Tibial nerve (tissue), 4 donors: Measurements from ENCODE around the gene C1orf105. TPM values are rescaled to one million over a fixed set of nuclear protein-coding genes. Genes with fewer than 3 reads are reported as not detected.
A peak's percentile ranks its signal among the peaks of the same experiment; 100 is the strongest.

Source experiments
- DNase-seq, 2 donors: peaks; one replicate each; pipeline ENCODE4 v3.0.0-alpha.2; 2019; ENCODE audit warnings: low spot score in 2 of 2
- H3K27ac ChIP-seq, 4 donors: fragments of 200-600 bp; sonication (generic) in 3 of 4; one replicate each; pipeline ENCODE4 v1.5.1; 2017 to 2019; ENCODE audit warnings: mild to moderate bottlenecking in 1 of 4
- H3K27me3 ChIP-seq, 2 donors: fragments of 200-600 bp; sonication (generic) in 1 of 2; one replicate each; pipeline versions ENCODE4 v1.5.1 to v1.6.0; 2017 to 2019
- H3K36me3 ChIP-seq, 3 donors: fragments of 200-600 bp; sonication (generic); one replicate each; pipeline ENCODE4 v1.5.1; 2018 to 2019
- H3K4me1 ChIP-seq, 4 donors: fragments of 200-600 bp; sonication (generic) in 3 of 4; one replicate each; pipeline ENCODE4 v1.5.1; 2017 to 2019
- H3K4me3 ChIP-seq, 4 donors: fragments of 200-600 bp; sonication (generic) in 3 of 4; one replicate each; pipeline ENCODE4 v1.5.1; 2017 to 2019; ENCODE audit warnings: mild to moderate bottlenecking in 1 of 4, moderate library complexity in 1 of 4
- H3K9me3 ChIP-seq, 4 donors: fragments of 200-600 bp; sonication (generic) in 3 of 4; one replicate each; pipeline ENCODE4 v1.5.1; 2017 to 2019
- CTCF ChIP-seq, 5 experiments: fragments of 200-600 bp in 3 of 5; fragments of 450-650 bp in 2 of 5; sonication (generic) in 3 of 5; IDR thresholded peaks; one replicate each; pipeline ENCODE4 v1.5.1; 2016 to 2019; ENCODE audit warnings: antibody characterized with exemption in 5 of 5, mild to moderate bottlenecking in 3 of 5, moderate library complexity in 2 of 5
- EP300 ChIP-seq, 2 donors: sonication (generic); formaldehyde crosslinking; IDR thresholded peaks; one replicate each; pipeline ENCODE4 v1.6.1; 2017; ENCODE audit warnings: antibody characterized with exemption in 2 of 2, mild to moderate bottlenecking in 1 of 2
- POLR2A ChIP-seq, 2 donors: fragments of 450-650 bp; IDR thresholded peaks; one replicate each; pipeline ENCODE4 v1.6.1; 2017; ENCODE audit warnings: antibody characterized with exemption in 2 of 2, mild to moderate bottlenecking in 2 of 2, moderate library complexity in 2 of 2
- WGBS, 2 donors: methylation state at CpG; one replicate each; pipeline ENCODE4 v1.1.5; 2018; 5-methylcytosine and 5-hydroxymethylcytosine counted together
- total RNA-seq, 4 donors: library from RNA; depleted of rRNA; stranded (reverse); fragments of >200 nt; gene quantifications; one replicate each; pipeline ENCODE4 v1.1.0, GENCODE V29; 2016

C1orf105 gene
- total RNA-seq, 4 donors from 2014 or later = not detected

GRCh38 chr1:172421974-172422604, 1.6 kb downstream of the C1orf105 start:
- Histone ChIP-seq H3K27me3 (no peaks in the 10 kb centered on the region), H3K27ac (no peak overlapping the region), H3K36me3 (no peaks in the 10 kb centered on the region), H3K4me1 (peaks cover 0 to 5% (median 0%) of the 10 kb centered on the region in 4 donors), H3K9me3 (no peaks in the 10 kb centered on the region), H3K4me3 (no peak overlapping the region)
- TF ChIP-seq CTCF (IDR thresholded peaks at IDR 0.05) = no peak
- no peak for TF ChIP-seq EP300 (IDR thresholded peaks at IDR 0.05)
- no peak for TF ChIP-seq POLR2A (IDR thresholded peaks at IDR 0.05)
- DNase-seq = no peak
- 68 to 70% methylated on average over 5 of the region's 5 CpGs for whole genome bisulfite sequencing, 2 donors

GRCh38 chr1:172423336-172423735, 2.9 kb downstream of the C1orf105 start:
- WGBS, 2 donors = 100% methylated on average over 2 of the region's 2 CpGs
- no peaks in the 10 kb centered on the region for H3K27me3 ChIP-seq
- TF ChIP-seq CTCF (IDR thresholded peaks at IDR 0.05) (no peak), EP300 (IDR thresholded peaks at IDR 0.05) (no peak), POLR2A (IDR thresholded peaks at IDR 0.05) (no peak)
- no peak overlapping the region for H3K4me3 ChIP-seq
- no peaks in the 10 kb centered on the region for H3K9me3 ChIP-seq
- H3K27ac ChIP-seq = no peak overlapping the region
- H3K4me1 ChIP-seq = peaks cover 0 to 5% (median 0%) of the 10 kb centered on the region in 4 donors
- no peak for DNase-seq
- H3K36me3 ChIP-seq = no peaks in the 10 kb centered on the region

GRCh38 chr1:172425339-172425738, 4.9 kb downstream of the C1orf105 start:
- DNase-seq = no peak
- no peak overlapping the region for H3K27ac ChIP-seq
- H3K4me1 ChIP-seq = peaks cover 0 to 5% (median 0%) of the 10 kb centered on the region in 4 donors
- H3K27me3 ChIP-seq = no peaks in the 10 kb centered on the region
- 90 to 92% methylated on average over 3 of the region's 3 CpGs for WGBS, 2 donors
- TF ChIP-seq POLR2A (IDR thresholded peaks at IDR 0.05) (no peak), CTCF (IDR thresholded peaks at IDR 0.05) (no peak), EP300 (IDR thresholded peaks at IDR 0.05) (no peak)
- no peak overlapping the region for H3K4me3 ChIP-seq
- no peaks in the 10 kb centered on the region for H3K9me3 ChIP-seq
- no peaks in the 10 kb centered on the region for H3K36me3 ChIP-seq

GRCh38 chr1:172427191-172427590, 6.7 kb downstream of the C1orf105 start:
- Histone ChIP-seq H3K36me3 (peaks cover 0 to 8% (median 0%) of the 10 kb centered on the region in 3 donors), H3K27ac (no peak overlapping the region), H3K4me3 (no peak overlapping the region), H3K27me3 (no peaks in the 10 kb centered on the region), H3K9me3 (no peaks in the 10 kb centered on the region), H3K4me1 (peaks cover 0 to under 1% (median 0%) of the 10 kb centered on the region in 4 donors)
- 90 to 94% methylated on average over 2 of the region's 2 CpGs for WGBS, 2 donors
- TF ChIP-seq POLR2A (IDR thresholded peaks at IDR 0.05) (no peak), EP300 (IDR thresholded peaks at IDR 0.05) (no peak)
- no peak for DNase-seq

GRCh38 chr1:172429331-172430127, 9.0 kb downstream of the C1orf105 start:
- Histone ChIP-seq H3K4me1 (no peaks in the 10 kb centered on the region), H3K36me3 (peaks cover 0 to 9% (median 0%) of the 10 kb centered on the region in 3 donors), H3K9me3 (no peaks in the 10 kb centered on the region), H3K27me3 (no peaks in the 10 kb centered on the region), H3K4me3 (no peak overlapping the region), H3K27ac (no peak overlapping the region)
- peak in 1 of 2 donors; percentile 52 for DNase-seq
- WGBS, 2 donors = 81 to 96% methylated on average over 1 of the region's 1 CpG
- no peak for TF ChIP-seq POLR2A (IDR thresholded peaks at IDR 0.05)
- TF ChIP-seq EP300 (IDR thresholded peaks at IDR 0.05) = no peak
- peak; percentile 49 to 72 (median 57) for TF ChIP-seq CTCF (IDR thresholded peaks at IDR 0.05)
